ENCODE measurements around the gene AP1M1. TPM values are rescaled to one million over a fixed set of nuclear protein-coding genes. Genes with fewer than 3 reads are reported as not detected.

Gene AP1M1
- total RNA-seq, 2 donors from 2014 or later = 54.8 to 70.2 TPM

GRCh38 chr19:16213076-16213475 lies 15.4 kb downstream of the AP1M1 start:
- Histone ChIP-seq H3K36me3 (peaks cover 68% of the 10 kb centered on the region), H3K27me3 (no peaks in the 10 kb centered on the region), H3K9me3 (no peaks in the 10 kb centered on the region), H3K4me1 (peaks cover 0 to 11% of the 10 kb centered on the region in 2 donors), H3K4me3 (no peak overlapping the region), H3K27ac (no peak overlapping the region)
- no peak for TF ChIP-seq CTCF (IDR thresholded peaks at IDR 0.05)
- no peak for DNase-seq (ENCODE audit: low spot score)

GRCh38 chr19:16216744-16217670 lies 19.3 kb downstream of the AP1M1 start:
- no peak for TF ChIP-seq CTCF (IDR thresholded peaks at IDR 0.05)
- DNase-seq (ENCODE audit: low spot score) = no peak
- Histone ChIP-seq H3K27ac (no peak overlapping the region), H3K4me1 (peaks cover 0 to 11% of the 10 kb centered on the region in 2 donors), H3K27me3 (no peaks in the 10 kb centered on the region), H3K4me3 (no peak overlapping the region), H3K36me3 (peaks cover 65% of the 10 kb centered on the region), H3K9me3 (peaks cover 11 to 23% of the 10 kb centered on the region in 2 donors)

- Histone ChIP-seq H3K27ac (no peak overlapping the region), H3K4me3 (no peak overlapping the region), H3K9me3 (peaks cover 11 to 29% of the 10 kb centered on the region in 2 donors), H3K36me3 (peaks cover 67% of the 10 kb centered on the region), H3K4me1 (peaks cover 0 to 11% of the 10 kb centered on the region in 2 donors), H3K27me3 (no peaks in the 10 kb centered on the region)
- no peak for DNase-seq (ENCODE audit: low spot score)
- no peak for TF ChIP-seq CTCF (IDR thresholded peaks at IDR 0.05)
Measured at GRCh38 chr19:16217716-16218451, 20.2 kb downstream of the AP1M1 start.

- TF ChIP-seq CTCF (IDR thresholded peaks at IDR 0.05) = no peak
- no peak overlapping the region for H3K4me3 ChIP-seq
- peaks cover 0 to 11% of the 10 kb centered on the region in 2 donors for H3K4me1 ChIP-seq
- no peak overlapping the region for H3K27ac ChIP-seq
- H3K9me3 ChIP-seq = peaks cover 11 to 29% of the 10 kb centered on the region in 2 donors
- peaks cover 77% of the 10 kb centered on the region for H3K36me3 ChIP-seq
- no peaks in the 10 kb centered on the region for H3K27me3 ChIP-seq
- no peak for DNase-seq (ENCODE audit: low spot score)
Measured at GRCh38 chr19:16218851-16219250, 21.1 kb downstream of the AP1M1 start.

- Histone ChIP-seq H3K4me1 (no peaks in the 10 kb centered on the region), H3K36me3 (peaks cover 87% of the 10 kb centered on the region), H3K9me3 (peaks cover 11 to 29% of the 10 kb centered on the region in 2 donors), H3K27me3 (no peaks in the 10 kb centered on the region), H3K4me3 (no peak overlapping the region), H3K27ac (no peak overlapping the region)
- no peak for TF ChIP-seq CTCF (IDR thresholded peaks at IDR 0.05)
- DNase-seq (ENCODE audit: low spot score) = no peak
Measured at GRCh38 chr19:16222806-16223205, 25.1 kb downstream of the AP1M1 start.

All from right atrium auricular region (tissue), 2 donors.